Type B pancreatic cell (in vitro differentiated cells): ENCODE data around the gene RDM1. TPM values are rescaled to one million over a fixed set of nuclear protein-coding genes. Genes with fewer than 3 reads are reported as not detected.

Source experiments
- DNase-seq: peaks from one replicate; pipeline ENCODE4 v3.0.0; 2021; ENCODE audit warnings: mixed read lengths; ENCODE audit not compliant: unreplicated experiment; ENCODE audit errors: extremely low spot score
- H3K27ac Mint-ChIP-seq: 2 replicates; pipeline ENCODE4 v1.8.0; 2021; ENCODE audit warnings: mild to moderate bottlenecking, mixed read lengths
- H3K27me3 Mint-ChIP-seq: 2 replicates; pipeline ENCODE4 v1.8.0; 2021; ENCODE audit warnings: mixed read lengths
- H3K36me3 Mint-ChIP-seq: 2 replicates; pipeline ENCODE4 v1.8.0; 2021; ENCODE audit warnings: mixed read lengths
- H3K4me1 Mint-ChIP-seq: one replicate; pipeline ENCODE4 v1.8.0; 2021; ENCODE audit warnings: mixed read lengths; ENCODE audit not compliant: unreplicated experiment
- H3K4me3 Mint-ChIP-seq: 2 replicates; pipeline ENCODE4 v1.8.0; 2021; ENCODE audit warnings: mild to moderate bottlenecking, mixed read lengths
- H3K9me3 Mint-ChIP-seq: 2 replicates; pipeline ENCODE4 v1.8.0; 2021; ENCODE audit warnings: mixed read lengths
- total RNA-seq: library from RNA; stranded (reverse); gene quantifications from 2 replicates; pipeline ENCODE4 v1.2.1, GENCODE V29; 2021; ENCODE audit warnings: low replicate concordance
- TF ChIP-seq, protein P1 (sequence below): fragments of 200-600 bp; sonication (generic); conservative IDR thresholded peaks from 2 replicates; pipeline ENCODE4 v1.5.0; 2021; ENCODE audit warnings: antibody characterized with exemption, mild to moderate bottlenecking

RDM1 gene
- total RNA-seq, 1 donor from 2014 or later, result 4.4 TPM

DNA sequence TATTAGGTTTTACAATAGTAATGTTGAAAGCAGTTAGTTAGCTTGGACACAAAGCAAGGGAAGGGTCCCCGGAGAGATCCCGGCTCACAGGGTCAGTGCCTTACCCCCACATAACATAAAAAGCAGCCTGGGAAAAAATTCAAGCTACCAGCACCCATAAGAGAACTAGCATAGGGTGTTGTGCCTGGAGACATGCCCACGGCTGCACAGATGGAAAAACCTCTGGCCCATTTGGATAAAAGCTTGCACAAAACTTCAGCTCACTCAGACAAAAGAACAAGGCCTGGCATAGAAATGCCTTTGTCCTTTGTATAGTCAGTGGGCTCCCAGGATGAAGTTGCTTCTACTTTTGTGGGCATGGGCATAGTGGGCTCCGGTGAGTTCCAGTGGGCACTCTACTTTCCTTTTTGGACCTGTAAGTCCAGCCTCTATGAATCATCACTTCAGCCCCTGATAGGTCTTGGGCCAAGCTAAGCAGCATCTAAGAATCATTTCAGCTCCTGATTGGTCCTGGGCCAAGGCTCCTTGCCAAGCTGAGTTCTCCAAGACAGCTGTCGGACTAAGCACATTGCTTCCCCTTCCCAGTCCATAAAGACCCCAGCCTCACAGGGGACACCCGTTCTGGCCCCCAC, 1.3 kb upstream of the RDM1 start:
- Mint-ChIP-seq H3K27ac (no peak overlapping the region), H3K27me3 (no peaks in the 10 kb centered on the region), H3K9me3 (no peaks in the 10 kb centered on the region), H3K36me3 (no peaks in the 10 kb centered on the region), H3K4me1 (peaks cover 23% of the 10 kb centered on the region), H3K4me3 (no peak overlapping the region)
- TF ChIP-seq, protein P1, sequence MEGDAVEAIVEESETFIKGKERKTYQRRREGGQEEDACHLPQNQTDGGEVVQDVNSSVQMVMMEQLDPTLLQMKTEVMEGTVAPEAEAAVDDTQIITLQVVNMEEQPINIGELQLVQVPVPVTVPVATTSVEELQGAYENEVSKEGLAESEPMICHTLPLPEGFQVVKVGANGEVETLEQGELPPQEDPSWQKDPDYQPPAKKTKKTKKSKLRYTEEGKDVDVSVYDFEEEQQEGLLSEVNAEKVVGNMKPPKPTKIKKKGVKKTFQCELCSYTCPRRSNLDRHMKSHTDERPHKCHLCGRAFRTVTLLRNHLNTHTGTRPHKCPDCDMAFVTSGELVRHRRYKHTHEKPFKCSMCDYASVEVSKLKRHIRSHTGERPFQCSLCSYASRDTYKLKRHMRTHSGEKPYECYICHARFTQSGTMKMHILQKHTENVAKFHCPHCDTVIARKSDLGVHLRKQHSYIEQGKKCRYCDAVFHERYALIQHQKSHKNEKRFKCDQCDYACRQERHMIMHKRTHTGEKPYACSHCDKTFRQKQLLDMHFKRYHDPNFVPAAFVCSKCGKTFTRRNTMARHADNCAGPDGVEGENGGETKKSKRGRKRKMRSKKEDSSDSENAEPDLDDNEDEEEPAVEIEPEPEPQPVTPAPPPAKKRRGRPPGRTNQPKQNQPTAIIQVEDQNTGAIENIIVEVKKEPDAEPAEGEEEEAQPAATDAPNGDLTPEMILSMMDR, result no peak
- DNase-seq, result no peak

DNA sequence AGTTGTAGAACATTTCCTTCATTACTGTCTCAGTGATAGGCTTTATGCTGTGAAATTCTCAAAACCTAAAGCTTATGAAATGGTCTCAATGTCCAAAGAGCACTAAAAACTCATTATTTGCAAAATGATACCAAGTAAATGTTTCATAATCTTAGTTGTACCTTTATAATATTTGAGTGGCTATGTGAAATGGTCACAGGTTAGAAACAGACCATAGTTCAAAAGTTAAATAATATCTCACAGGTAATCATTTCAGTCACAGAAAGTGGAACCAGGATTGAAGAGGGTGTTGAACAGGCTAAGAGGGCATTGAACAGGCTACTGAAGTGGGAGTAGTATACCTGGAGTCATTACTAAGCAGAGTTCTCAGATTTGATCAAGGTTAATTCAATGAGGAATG, 2.9 kb downstream of the RDM1 start:
- no peaks in the 10 kb centered on the region for H3K36me3 Mint-ChIP-seq
- no peaks in the 10 kb centered on the region for H3K27me3 Mint-ChIP-seq
- no peak overlapping the region for H3K27ac Mint-ChIP-seq
- no peaks in the 10 kb centered on the region for H3K9me3 Mint-ChIP-seq
- H3K4me1 Mint-ChIP-seq, result peaks cover 22% of the 10 kb centered on the region
- H3K4me3 Mint-ChIP-seq, result peak overlapping the region; percentile 23
- TF ChIP-seq, protein P1, result no peak
- no peak for DNase-seq

DNA sequence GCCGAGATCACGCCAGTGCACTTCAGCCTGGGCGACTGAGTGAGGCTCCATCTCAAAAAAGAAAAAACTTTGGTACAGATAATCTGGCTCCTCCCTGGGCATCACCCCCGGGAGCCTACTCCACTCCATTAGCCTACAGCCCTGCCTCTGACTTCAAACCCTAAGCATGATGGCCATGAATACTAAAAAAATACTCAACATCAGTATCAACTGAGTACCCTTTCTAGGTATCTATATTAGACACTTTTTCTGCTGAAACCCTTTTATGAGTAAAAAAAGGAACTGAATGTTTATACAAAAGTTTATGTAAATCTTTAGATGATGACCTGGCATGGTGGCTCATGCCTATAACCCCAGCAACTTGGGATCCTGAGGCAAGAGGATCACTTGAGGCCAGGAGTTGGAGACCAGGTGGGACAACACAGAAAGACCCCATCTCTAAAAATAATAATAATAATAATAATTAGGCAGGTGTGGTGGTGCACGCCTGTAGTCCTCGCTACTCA, 6.9 kb downstream of the RDM1 start:
- no peaks in the 10 kb centered on the region for H3K36me3 Mint-ChIP-seq
- TF ChIP-seq, protein P1, result no peak
- no peaks in the 10 kb centered on the region for H3K27me3 Mint-ChIP-seq

DNA sequence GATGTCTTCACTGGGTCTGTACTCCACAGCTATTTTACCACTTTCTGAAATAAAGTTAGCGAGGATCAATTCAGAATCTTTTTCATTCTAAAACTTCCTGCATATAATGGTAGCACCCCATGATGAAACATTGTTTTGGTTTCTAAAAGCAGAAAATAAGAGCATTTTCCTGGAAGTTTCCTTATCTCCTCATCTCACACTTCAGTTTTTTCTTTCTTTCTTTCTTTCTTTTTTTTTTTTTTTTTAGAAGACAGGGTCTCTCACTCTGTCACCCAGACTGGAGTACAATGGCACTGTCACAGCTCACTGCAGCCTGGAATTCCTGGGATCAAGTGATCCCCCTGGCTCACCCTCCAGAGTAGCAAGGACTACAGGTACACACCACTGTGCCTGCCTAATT, 10.3 kb downstream of the RDM1 start:
- Mint-ChIP-seq H3K27ac (no peak overlapping the region), H3K9me3 (peaks cover 2% of the 10 kb centered on the region), H3K36me3 (peaks cover 4% of the 10 kb centered on the region), H3K4me3 (no peak overlapping the region), H3K4me1 (no peaks in the 10 kb centered on the region), H3K27me3 (no peaks in the 10 kb centered on the region)
- TF ChIP-seq, protein P1, result no peak
- DNase-seq, result no peak

More for the DNA sequence above, 6.9 kb downstream of the RDM1 start:
- DNase-seq, result no peak
- H3K27ac Mint-ChIP-seq, result no peak overlapping the region
- H3K4me3 Mint-ChIP-seq, result no peak overlapping the region
- H3K9me3 Mint-ChIP-seq, result no peaks in the 10 kb centered on the region
- H3K4me1 Mint-ChIP-seq, result no peaks in the 10 kb centered on the region

DNA sequence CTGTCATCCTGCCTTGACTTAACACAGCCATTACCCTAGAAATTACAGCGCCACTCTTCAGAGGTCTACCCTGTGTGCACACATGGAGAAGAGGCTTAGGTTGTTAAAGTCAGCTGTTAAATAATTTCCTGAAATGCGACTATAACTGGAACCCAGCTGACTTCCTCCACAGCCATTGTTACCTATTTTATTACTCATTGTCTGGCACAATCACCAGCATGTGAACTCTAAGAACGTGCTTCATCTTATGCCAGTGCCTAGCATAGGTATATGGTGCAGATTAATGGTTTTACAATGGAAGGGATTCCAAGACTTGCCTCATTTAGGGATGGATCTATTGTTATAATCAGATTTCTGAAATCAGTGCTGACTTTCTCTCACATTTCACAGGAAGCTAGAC, 11.9 kb downstream of the RDM1 start:
- H3K4me1 Mint-ChIP-seq, result no peaks in the 10 kb centered on the region
- H3K27me3 Mint-ChIP-seq, result no peaks in the 10 kb centered on the region
- no peak overlapping the region for H3K27ac Mint-ChIP-seq
- H3K36me3 Mint-ChIP-seq, result peaks cover 4% of the 10 kb centered on the region
- TF ChIP-seq, protein P1, result no peak
- no peak overlapping the region for H3K4me3 Mint-ChIP-seq
- DNase-seq, result no peak
- H3K9me3 Mint-ChIP-seq, result peaks cover 8% of the 10 kb centered on the region
